Endothelial cell of hepatic sinusoid (primary cell): ENCODE results near the gene MINK1.

ENCODE experiments used
- in situ Hi-C: cut with HindIII; loops from 2 replicates; pipeline ENCODE4 v1.10.0; 2017; ENCODE audit warnings: low sequenced_read_pairs

The MINK1 gene

GRCh38 chr17:4810696-4811290 lies 22.3 kb upstream of the MINK1 start:
- in situ Hi-C loops = no loop called here

GRCh38 chr17:4811471-4811870 lies 21.7 kb upstream of the MINK1 start:
- in situ Hi-C loops = no loop called here

- in situ Hi-C loops = no loop called here
Observed at GRCh38 chr17:4812690-4813089, 20.4 kb upstream of the MINK1 start.

- in situ Hi-C loops = no loop called here
Observed at GRCh38 chr17:4815043-4815675, 18.0 kb upstream of the MINK1 start.

- in situ Hi-C loops = no loop called here
Observed at GRCh38 chr17:4816826-4817225, 16.3 kb upstream of the MINK1 start.

GRCh38 chr17:4818276-4818675 lies 14.9 kb upstream of the MINK1 start:
- in situ Hi-C loops = no loop called here

GRCh38 chr17:4822835-4823234 lies 10.3 kb upstream of the MINK1 start:
- in situ Hi-C loops = no loop called here

- in situ Hi-C loops = no loop called here
Observed at GRCh38 chr17:4823373-4824089, 9.6 kb upstream of the MINK1 start.

GRCh38 chr17:4827399-4827798 lies 5.7 kb upstream of the MINK1 start:
- in situ Hi-C loops = no loop called here

- in situ Hi-C loops = loop anchor here (10.0 kb wide), 1 partner anchor 108 kb away; no protein-coding TSS in a partner anchor
Observed at GRCh38 chr17:4832829-4833177, 337 bp upstream of the MINK1 start.

- in situ Hi-C loops = loop anchor here (10.0 kb wide), 1 partner anchor 109 kb away; no protein-coding TSS in a partner anchor
Observed at GRCh38 chr17:4833941-4834680, 971 bp downstream of the MINK1 start.

- in situ Hi-C loops = loop anchor here (5.0 to 10.0 kb wide), 2 partner anchors 32 to 110 kb away; partner anchors contain the start of gene C17orf114
Observed at GRCh38 chr17:4834681-4835020, 1.5 kb downstream of the MINK1 start.

- in situ Hi-C loops = loop anchor here (5.0 to 10.0 kb wide), 2 partner anchors 34 to 111 kb away; partner anchors contain the start of gene C17orf114
Observed at GRCh38 chr17:4836221-4836620, 3.1 kb downstream of the MINK1 start.

- in situ Hi-C loops = loop anchor here (5.0 to 10.0 kb wide), 2 partner anchors 35 to 113 kb away; partner anchors contain the start of gene C17orf114
Observed at GRCh38 chr17:4837471-4838308, 4.5 kb downstream of the MINK1 start.

GRCh38 chr17:4838309-4838785 lies 5.2 kb downstream of the MINK1 start:
- in situ Hi-C loops = loop anchor here (5.0 to 10.0 kb wide), 2 partner anchors 36 to 114 kb away; partner anchors contain the start of gene C17orf114

GRCh38 chr17:4839221-4839620 lies 6.1 kb downstream of the MINK1 start:
- in situ Hi-C loops = loop anchor here (5.0 to 10.0 kb wide), 2 partner anchors 37 to 114 kb away; partner anchors contain the start of gene C17orf114

GRCh38 chr17:4839965-4840892 lies 7.1 kb downstream of the MINK1 start:
- in situ Hi-C loops = loop anchor here (5.0 to 10.0 kb wide), 2 partner anchors 38 to 115 kb away; partner anchors contain the start of gene C17orf114

GRCh38 chr17:4840893-4841242 lies 7.7 kb downstream of the MINK1 start:
- in situ Hi-C loops = no loop called here

GRCh38 chr17:4842376-4842775 lies 9.2 kb downstream of the MINK1 start:
- in situ Hi-C loops = no loop called here
